Vagina (tissue), 2 donors: Measurements from ENCODE around the gene FFAR1.

ENCODE experiments used
- POLR2A ChIP-seq, 2 donors: fragments of 450-650 bp; IDR thresholded peaks; one replicate each; pipeline ENCODE4 v1.6.1; 2017; ENCODE audit warnings: antibody characterized with exemption in 2 of 2, mild to moderate bottlenecking in 2 of 2, moderate library complexity in 2 of 2
- TF ChIP-seq, protein P1 (sequence below), 3 experiments: fragments of 450-650 bp in 2 of 3; fragments of 200-600 bp in 1 of 3; sonication (generic) in 1 of 3; IDR thresholded peaks; one replicate each; pipeline ENCODE4 v1.5.1; 2017 to 2019; ENCODE audit warnings: antibody characterized with exemption in 3 of 3, mild to moderate bottlenecking in 2 of 3, moderate library complexity in 2 of 3

DNA sequence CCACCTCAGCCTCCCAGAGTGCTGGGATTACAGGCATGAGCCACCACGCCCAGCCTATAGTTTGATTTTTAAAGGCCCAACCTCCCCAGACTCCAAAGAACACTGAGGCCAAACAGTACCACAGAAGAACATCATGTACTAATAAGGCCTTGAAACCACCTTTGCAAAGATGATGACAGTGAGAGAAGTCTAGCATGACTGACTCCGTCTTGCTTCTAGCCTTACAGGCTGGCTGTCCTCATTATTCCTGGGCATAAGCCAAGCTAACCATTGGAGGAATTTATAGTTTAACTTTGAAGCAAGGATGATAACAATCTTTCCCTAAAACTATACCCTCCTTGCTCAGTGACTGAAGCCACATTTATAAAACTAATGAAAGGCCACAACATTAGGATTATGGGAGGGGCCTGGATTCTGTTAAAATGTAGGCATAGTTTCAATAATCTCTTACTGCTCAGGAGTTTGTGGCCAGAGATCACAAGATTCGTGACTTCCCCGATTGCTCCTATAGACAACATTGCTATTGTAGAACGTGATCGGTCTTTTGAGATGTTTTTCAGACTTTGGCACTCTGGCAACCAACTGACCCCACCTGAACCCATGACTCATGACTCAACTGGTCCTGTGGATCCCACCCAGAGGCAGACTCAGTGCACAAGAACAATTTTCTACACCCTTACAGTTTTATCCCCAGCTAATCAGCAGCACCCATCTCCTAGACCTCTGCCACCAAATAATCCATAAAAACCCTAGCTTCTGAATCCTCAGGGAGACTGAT is 40.8 kb downstream of the FFAR1 start:
- TF ChIP-seq, protein P1, sequence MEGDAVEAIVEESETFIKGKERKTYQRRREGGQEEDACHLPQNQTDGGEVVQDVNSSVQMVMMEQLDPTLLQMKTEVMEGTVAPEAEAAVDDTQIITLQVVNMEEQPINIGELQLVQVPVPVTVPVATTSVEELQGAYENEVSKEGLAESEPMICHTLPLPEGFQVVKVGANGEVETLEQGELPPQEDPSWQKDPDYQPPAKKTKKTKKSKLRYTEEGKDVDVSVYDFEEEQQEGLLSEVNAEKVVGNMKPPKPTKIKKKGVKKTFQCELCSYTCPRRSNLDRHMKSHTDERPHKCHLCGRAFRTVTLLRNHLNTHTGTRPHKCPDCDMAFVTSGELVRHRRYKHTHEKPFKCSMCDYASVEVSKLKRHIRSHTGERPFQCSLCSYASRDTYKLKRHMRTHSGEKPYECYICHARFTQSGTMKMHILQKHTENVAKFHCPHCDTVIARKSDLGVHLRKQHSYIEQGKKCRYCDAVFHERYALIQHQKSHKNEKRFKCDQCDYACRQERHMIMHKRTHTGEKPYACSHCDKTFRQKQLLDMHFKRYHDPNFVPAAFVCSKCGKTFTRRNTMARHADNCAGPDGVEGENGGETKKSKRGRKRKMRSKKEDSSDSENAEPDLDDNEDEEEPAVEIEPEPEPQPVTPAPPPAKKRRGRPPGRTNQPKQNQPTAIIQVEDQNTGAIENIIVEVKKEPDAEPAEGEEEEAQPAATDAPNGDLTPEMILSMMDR (IDR thresholded peaks at IDR 0.05), result no peak
- no peak for TF ChIP-seq POLR2A (IDR thresholded peaks at IDR 0.05)
